NCI-H2196 (cell line): Measurements from ENCODE around the gene MRPL1.
A peak's percentile ranks its signal among the peaks of the same experiment; 100 is the strongest.

Experiments
- DNase-seq: peaks from one replicate; lab custom pipeline; 2025; ENCODE audit not compliant: unreplicated experiment; lab: John Stamatoyannopoulos, UW

Gene MRPL1

DNA sequence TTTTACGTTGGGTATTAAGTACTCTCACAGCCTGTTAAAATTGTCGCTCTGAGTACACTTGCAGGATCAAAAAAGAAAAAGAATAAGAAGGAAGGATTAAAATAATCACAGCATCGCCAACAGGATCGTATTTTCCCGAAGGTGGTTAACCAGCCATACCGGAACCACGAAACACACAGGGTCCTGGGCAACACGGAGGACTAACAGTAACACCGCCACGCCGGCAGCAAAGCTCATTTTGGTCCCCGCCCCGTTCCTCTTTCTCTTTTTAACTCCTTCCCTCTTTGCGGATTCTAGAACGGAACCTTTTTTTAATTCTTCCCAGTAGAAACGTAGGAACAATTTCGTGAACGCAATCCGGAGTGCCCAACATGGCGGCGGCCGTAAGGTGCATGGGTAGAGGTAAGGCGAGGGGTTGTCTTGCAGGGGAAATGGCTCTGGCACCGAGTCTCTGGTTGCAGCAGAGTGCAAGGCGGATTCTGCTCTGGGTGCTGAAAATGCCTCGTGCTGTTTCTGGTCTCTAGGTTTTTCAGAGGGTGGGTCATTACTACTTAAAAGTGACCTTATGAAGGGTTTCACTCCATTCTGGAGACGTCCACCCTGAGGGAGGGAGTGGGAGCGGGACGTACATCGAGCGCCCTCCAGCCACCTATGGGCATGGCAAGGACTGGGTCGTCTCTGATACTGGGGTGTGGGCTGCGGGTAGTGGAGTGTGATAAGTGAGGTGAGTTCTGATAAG is at the start of gene MRPL1:
Gene MRPL1 (plus strand): TSS at position 353 of the 739 bp plus-strand sequence. CDS start 19 bp downstream, at position 372.
- DNase-seq = peak; percentile 81

GRCh38 chr4:77815636-77816035 is 47.0 kb upstream of the MRPL1 start:
- no peak for DNase-seq

- DNase-seq = no peak
These were observed 46.1 kb upstream of the MRPL1 start for GRCh38 chr4:77816546-77816945.

DNA sequence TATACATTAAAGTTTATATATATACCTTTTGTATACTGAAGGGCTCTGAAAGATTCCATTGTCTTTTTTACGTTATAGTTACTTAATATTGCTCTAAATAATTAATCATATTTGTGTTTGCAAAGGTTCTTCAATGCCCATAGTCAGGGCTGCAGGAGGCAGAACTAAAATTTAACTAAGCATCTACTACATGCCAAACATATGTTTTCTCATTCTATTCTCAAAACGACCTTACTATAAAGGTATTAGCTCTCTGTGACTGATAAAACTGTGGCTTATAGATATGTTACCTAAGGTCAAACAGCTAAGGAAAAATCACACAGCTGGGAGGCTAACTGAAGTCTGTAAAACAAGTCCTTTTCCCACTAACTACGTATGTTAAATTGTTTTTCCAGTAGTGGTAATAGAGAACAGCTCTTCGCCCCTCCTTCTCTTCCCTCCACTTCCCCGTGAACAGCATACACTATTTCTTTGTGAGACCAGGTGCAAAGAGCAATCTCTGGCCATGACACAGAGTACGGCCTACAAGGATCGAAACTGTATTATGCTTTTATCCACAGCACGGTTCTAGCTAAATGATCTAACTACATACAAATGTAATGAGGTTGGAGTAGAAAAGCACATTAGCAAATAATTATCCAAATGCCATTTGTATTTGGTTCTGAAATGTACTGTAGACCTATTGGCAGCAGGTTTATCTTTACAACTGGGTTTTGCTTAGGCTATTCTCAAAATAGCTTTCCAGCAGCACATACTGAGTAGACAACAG is 45.1 kb upstream of the MRPL1 start:
- DNase-seq = no peak

DNA sequence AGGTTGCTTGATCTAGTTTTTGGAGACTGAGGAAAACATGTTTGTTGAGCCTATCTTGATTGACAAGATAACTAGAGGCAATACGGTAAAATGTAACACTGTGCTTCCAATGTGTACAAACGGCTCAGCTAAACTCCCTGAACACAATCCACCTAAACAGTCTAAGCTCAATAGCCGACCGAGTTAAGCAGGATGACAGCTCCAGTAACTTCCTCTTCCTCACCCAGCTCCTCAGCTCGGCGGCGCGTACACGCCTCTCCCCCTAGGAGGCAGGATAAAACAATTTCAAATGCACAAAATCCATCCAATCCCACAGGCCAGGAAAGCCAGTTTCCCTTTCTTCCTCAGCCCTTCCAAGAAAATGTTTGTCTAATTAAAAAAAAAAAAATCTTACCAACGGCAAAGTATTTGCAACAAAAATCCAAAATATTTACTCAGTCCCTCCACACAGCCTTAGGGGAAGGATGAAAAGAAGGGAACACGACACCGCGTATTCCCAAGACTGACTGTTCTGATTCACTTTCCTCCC is 44.5 kb upstream of the MRPL1 start:
- peak; percentile 55 for DNase-seq

DNA sequence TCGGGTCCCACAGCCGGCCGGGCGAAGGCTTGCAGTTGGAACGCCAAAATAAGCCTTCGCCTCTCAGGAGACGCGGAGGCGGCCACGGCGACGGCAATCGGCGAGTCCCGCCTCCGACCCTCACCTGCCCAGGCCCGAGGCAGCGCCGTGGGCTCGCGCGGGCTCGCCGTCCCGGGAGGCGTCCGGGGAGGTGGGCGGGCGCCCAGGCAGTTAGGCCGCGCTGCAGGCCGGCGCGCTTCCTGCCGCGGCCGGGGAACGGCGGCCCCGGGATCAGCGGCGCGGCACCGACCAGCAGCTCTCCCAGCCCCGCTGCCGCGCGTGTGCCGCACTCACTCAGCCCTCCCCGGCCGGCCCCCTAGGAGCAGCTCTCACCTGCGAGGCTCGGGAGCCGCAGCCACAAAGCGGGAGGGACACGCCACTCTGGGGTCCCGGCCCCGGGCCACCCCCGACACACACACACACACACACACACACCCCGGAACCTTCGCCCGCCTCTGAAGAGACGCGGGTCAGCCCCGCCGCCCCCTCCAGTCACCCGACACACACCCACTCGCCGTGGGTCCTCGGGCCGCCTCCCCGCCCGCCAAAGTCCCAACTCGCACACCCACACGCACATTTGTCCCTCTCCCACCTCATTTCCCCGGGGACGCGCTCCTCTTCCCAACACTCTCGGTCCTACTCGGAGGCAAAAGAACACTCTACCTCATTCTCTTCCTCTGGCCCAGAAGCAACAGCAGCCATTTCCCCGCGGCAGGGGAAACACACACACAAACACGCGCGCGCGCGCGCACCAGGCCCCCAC is 43.8 kb upstream of the MRPL1 start, which contains the start of gene CNOT6L:
Gene CNOT6L (minus strand): TSS at position 767 of the 802 bp plus-strand sequence. CDS start 60 bp downstream, at position 707.
- DNase-seq = peak; percentile 30

GRCh38 chr4:77819404-77819842 is 43.2 kb upstream of the MRPL1 start:
- no peak for DNase-seq

- DNase-seq = peak; percentile 79
These were observed 42.6 kb upstream of the MRPL1 start for GRCh38 chr4:77819843-77820648.

DNA sequence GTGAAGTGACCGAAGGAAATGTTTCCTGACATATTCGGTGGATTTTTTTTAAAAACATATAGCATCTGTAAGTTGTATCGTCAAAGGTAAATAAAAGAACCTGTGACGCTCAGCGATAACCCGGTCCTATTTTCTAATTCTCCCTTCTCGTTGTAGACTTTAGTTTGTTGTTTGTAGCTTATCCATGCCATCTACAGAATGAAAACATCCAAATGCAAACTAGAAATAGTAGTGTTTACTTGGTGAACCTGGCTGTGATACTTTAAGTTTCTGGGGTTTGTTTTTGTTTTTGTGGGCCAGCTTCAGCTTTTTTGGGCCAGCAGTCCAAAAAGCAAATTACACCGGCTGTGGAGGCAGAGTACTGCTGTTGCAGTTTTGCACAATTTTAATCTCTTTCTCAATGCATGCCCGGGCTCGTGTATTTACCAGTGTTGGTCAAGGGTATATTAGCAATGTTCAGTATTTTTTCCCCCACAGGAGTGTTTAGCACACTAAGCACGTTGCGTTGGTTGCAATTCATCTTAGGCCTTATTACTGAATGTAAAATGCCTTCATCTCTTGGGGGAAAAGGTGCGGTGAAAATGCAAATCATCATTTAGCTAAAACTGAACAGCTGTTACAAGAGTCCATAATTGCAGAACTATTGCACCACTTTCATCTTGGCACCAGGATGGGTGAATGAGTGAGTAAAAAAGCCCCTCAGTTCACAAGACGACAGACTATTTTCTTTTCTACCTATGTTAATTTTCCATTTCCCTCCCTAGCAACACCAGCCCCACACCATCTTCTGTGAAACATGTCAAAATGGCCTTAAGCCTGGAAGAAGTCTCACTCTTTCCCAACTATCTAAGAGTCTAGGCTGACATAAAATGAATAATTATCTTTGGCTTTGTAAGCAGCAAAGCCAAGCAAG is 41.7 kb upstream of the MRPL1 start:
- no peak for DNase-seq

DNA sequence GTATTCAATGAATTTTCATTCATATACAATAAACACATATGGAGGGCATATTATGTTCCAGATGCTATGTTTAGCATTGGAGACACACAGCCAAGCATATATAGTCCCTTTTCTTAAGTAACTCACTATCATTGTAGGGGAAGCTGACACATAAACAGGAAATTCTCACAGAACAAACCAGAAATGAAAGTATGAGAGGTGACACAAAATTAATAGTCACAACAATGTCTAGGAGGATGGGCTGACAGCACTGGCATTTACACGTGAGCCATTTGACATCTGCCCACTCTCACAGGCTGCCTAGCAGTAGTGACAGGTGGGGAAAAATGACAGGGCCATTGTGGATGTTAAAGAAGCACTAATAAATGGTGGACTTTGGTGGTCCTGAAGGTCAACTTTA is 40.9 kb upstream of the MRPL1 start:
- no peak for DNase-seq

- DNase-seq = no peak
These were observed 36.4 kb upstream of the MRPL1 start for GRCh38 chr4:77826275-77826674.

- DNase-seq = no peak
These were observed 35.3 kb upstream of the MRPL1 start for GRCh38 chr4:77827343-77827742.

DNA sequence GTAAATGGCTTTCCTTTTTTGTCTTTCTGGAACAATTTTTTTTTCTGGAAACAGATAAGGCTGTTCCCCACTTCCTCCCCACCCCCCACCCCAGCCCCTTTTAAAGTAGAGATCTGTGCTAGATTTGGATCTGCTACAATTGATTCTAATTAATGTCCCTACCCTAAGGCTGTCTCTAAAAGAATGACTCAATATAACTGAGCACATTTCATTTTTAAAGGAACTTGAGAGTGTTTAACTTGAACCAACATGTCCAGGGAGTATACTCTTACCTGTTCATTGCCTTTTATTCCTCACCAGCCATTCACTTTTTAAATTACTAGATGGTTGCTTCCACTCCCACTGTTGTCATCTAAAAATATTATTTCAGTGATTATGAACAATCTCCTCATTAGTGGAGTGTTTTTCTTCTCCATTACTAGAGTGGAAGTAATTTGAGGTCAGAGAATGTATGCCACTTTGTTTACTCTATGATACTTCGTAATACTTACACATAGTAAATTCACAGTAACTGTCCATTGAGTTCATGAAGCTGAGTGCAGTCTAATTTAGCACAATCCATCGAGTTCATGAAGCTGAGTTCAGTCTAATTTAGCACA is 29.4 kb upstream of the MRPL1 start:
- no peak for DNase-seq

DNA sequence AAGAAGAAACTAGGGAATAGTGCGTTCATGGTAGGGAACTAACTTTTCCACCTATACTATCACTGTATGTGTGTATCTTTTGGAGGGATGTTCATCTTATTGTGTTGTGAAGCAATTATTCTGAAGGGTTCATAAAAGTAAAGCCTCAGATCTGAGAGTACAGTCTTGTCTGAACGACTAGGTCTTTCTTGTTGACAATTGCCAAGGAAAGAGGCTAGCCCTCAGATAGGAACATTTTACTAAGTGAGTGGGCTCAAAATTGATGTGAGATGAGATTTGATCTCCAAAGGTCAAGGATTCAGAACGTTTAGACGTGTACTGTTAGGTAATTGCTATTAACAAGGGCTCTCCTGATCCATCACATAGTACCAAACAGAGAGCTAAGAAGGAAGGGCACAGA is 28.2 kb upstream of the MRPL1 start:
- DNase-seq = no peak

DNA sequence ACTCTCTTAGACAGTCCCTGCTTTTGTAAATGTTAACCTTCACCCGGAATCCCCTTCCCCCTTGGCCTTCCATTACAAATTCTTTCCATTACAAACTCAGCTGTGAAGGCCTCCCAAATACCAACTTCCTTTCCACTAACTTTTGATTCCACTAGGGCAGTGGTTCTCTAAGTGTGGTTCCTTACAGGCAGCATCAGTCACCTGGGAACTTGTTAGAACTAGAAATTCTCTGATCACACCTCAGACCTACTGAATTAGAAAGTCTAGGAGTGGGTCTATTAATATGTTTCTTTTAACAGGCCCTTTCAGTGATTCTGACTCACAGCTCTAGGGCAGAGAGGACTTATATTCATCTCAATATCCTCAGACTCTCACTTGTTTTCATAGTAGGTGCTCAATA is 19.0 kb upstream of the MRPL1 start:
- DNase-seq = no peak

- no peak for DNase-seq
These were observed 18.3 kb upstream of the MRPL1 start for GRCh38 chr4:77844363-77844762.

DNA sequence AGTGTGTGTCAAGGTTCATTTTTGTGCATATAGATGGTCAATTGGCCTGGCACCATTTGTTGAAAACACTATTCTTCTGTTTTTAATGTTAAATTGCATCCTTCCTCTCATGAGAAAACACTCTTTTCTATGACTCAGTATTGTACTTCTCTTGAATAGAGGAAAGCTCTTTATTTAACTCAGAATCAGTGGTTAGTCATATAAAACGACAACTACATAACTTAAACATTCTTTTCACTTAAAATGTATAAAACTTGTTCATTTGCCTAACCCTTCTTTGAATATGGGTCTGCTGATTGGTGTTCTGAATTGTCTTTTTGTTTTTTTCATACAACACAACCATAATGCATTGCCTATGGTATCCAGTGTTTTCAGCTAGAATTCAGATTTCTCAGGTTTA is 17.2 kb upstream of the MRPL1 start:
- DNase-seq = no peak

DNA sequence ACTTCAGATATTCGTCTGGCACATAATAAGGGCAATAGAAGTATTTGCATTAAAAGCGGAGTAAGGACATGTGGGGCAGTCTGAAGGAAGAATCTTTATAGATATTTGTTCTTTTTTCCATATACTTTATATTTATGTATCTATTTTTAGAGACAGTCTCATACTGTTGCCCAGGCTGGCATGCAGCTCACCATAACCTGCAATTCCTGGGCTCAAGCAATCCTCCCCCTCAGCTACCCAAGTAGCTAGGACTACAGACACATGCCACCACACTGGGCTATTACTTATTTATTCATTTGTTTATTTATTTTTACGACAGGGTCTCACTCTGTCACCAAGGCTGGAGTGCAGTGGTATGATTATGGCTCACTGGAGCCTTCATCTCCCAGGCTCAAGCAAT is 16.7 kb upstream of the MRPL1 start:
- DNase-seq = no peak

DNA sequence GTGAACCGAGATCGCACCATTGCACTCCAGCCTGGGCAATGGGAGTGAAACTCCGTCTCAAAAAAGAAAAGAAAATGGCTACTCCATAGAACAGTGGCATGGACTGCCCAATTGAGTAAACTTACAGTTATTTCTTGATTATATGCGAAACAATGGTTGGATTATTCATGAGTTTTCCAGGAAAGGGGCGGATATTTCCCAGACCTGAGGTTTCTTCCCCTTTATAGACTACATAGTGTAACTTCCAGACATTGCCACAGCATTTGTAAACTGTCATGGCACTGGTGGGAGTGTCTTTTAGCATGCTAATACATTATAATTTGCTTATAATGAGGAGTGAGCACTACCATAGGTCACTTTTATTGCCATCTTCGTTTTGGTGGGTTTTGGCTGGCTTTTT is 14.1 kb upstream of the MRPL1 start:
- no peak for DNase-seq
